SK-N-DZ (cell line): ENCODE data around the gene GRIN3A.

Experiments
- DNase-seq: peaks from one replicate; pipeline ENCODE4 v3.0.0-alpha.2; 2015; ENCODE audit warnings: low spot score

GRIN3A gene

GRCh38 chr9:101706261-101706798, 32.1 kb downstream of the GRIN3A start:
- DNase-seq: no peak

- DNase-seq: peak; percentile 49
These were observed 33.2 kb downstream of the GRIN3A start for GRCh38 chr9:101705135-101705661.

- no peak for DNase-seq
These were observed 36.2 kb downstream of the GRIN3A start for GRCh38 chr9:101702257-101702656.

GRCh38 chr9:101693546-101694336, 44.7 kb downstream of the GRIN3A start:
- DNase-seq: no peak

GRCh38 chr9:101691657-101692056, 46.8 kb downstream of the GRIN3A start:
- no peak for DNase-seq

- DNase-seq: no peak
These were observed 49.4 kb downstream of the GRIN3A start for GRCh38 chr9:101689039-101689438.

- DNase-seq: no peak
These were observed 53.8 kb downstream of the GRIN3A start for GRCh38 chr9:101684665-101685064.

- DNase-seq: no peak
These were observed 55.2 kb downstream of the GRIN3A start for GRCh38 chr9:101683236-101683635.

- DNase-seq: peak; percentile 79
These were observed 60.6 kb downstream of the GRIN3A start for GRCh38 chr9:101677861-101678260.

GRCh38 chr9:101675341-101675740, 63.1 kb downstream of the GRIN3A start:
- DNase-seq: no peak

- DNase-seq: no peak
These were observed 64.3 kb downstream of the GRIN3A start for GRCh38 chr9:101674165-101674564.

GRCh38 chr9:101673642-101674041, 64.8 kb downstream of the GRIN3A start:
- no peak for DNase-seq

- no peak for DNase-seq
These were observed 66.9 kb downstream of the GRIN3A start for GRCh38 chr9:101671567-101671966.

- DNase-seq: no peak
These were observed 70.0 kb downstream of the GRIN3A start for GRCh38 chr9:101668421-101668820.

- no peak for DNase-seq
These were observed 74.0 kb downstream of the GRIN3A start for GRCh38 chr9:101664453-101664852.

- no peak for DNase-seq
These were observed 85.8 kb downstream of the GRIN3A start for GRCh38 chr9:101652601-101653175.

- no peak for DNase-seq
These were observed 88.3 kb downstream of the GRIN3A start for GRCh38 chr9:101650142-101650541.

- DNase-seq: no peak
These were observed 90.0 kb downstream of the GRIN3A start for GRCh38 chr9:101648493-101648892.

GRCh38 chr9:101639785-101640665, 98.4 kb downstream of the GRIN3A start:
- DNase-seq: no peak

- no peak for DNase-seq
These were observed 99.1 kb downstream of the GRIN3A start for GRCh38 chr9:101639311-101639710.

- DNase-seq: no peak
These were observed 102.2 kb downstream of the GRIN3A start for GRCh38 chr9:101636247-101636646.

- DNase-seq: no peak
These were observed 103.0 kb downstream of the GRIN3A start for GRCh38 chr9:101635473-101635872.
